Mesenchymal stem cell (in vitro differentiated cells and primary cell): Measurements from ENCODE around the gene ABLIM2.

Experiments used
- DNase-seq: peaks from one replicate; pipeline ENCODE4 v3.0.0-alpha.2; 2013
- H2AFZ ChIP-seq: one replicate; pipeline ENCODE4 v1.6.1; 2013; ENCODE audit warnings: low read depth, mild to moderate bottlenecking, control low read depth, inconsistent platforms, low read length, moderate library complexity
- H2AK5ac ChIP-seq: 2 replicates; pipeline ENCODE4 v1.6.1; 2013; ENCODE audit warnings: low read length, moderate library complexity, mild to moderate bottlenecking, inconsistent platforms; ENCODE audit not compliant: severe bottlenecking
- H2BK120ac ChIP-seq: one replicate; pipeline ENCODE4 v1.6.1; 2013; ENCODE audit warnings: low read depth, mild to moderate bottlenecking, inconsistent platforms, low read length, moderate library complexity
- H2BK12ac ChIP-seq, 2 experiments: one replicate each; pipeline ENCODE4 v1.6.1; 2013; ENCODE audit warnings: inconsistent platforms in 2 of 2, low read length in 2 of 2, mild to moderate bottlenecking in 2 of 2, moderate library complexity in 2 of 2, control low read depth in 1 of 2
- H2BK15ac ChIP-seq: one replicate; pipeline ENCODE4 v1.6.1; 2013; ENCODE audit warnings: mild to moderate bottlenecking, low read depth, inconsistent platforms; ENCODE audit not compliant: poor library complexity, severe bottlenecking
- H2BK5ac ChIP-seq: 2 replicates; pipeline ENCODE4 v1.6.1; 2013; ENCODE audit warnings: low read depth, mild to moderate bottlenecking, low read length, control low read depth, inconsistent platforms; ENCODE audit not compliant: poor library complexity, severe bottlenecking
- H3K14ac ChIP-seq, 2 experiments: one replicate each; pipeline ENCODE4 v1.6.1; 2013; ENCODE audit warnings: inconsistent platforms in 2 of 2, low read length in 2 of 2, control low read depth in 1 of 2, mild to moderate bottlenecking in 1 of 2, moderate library complexity in 1 of 2
- H3K18ac ChIP-seq, 2 experiments: one replicate each; pipeline ENCODE4 v1.6.1; 2013; ENCODE audit warnings: inconsistent platforms in 2 of 2, low read length in 2 of 2, control low read depth in 1 of 2, low read depth in 1 of 2, mild to moderate bottlenecking in 1 of 2
- H3K23ac ChIP-seq, 2 experiments: one replicate each; pipeline ENCODE4 v1.6.1; 2013; ENCODE audit warnings: inconsistent platforms in 2 of 2, low read length in 2 of 2, mild to moderate bottlenecking in 2 of 2, moderate library complexity in 2 of 2, control low read depth in 1 of 2
- H3K27ac ChIP-seq: 2 replicates; pipeline ENCODE4 v1.5.1; 2013; ENCODE audit warnings: mild to moderate bottlenecking, moderate library complexity, low read length, control low read depth, inconsistent platforms; ENCODE audit not compliant: poor library complexity, severe bottlenecking
- H3K27me3 ChIP-seq, 2 experiments: 2 replicates each; pipeline versions ENCODE4 v1.6.1 to v1.7.0; 2013; ENCODE audit warnings: low read length in 2 of 2, mild to moderate bottlenecking in 2 of 2, moderate library complexity in 2 of 2, control low read depth in 1 of 2, inconsistent platforms in 1 of 2; ENCODE audit not compliant: control insufficient read depth in 1 of 2, insufficient read depth in 1 of 2
- H3K36me3 ChIP-seq, 2 experiments: 2 replicates each; pipeline versions ENCODE4 v1.6.1 to v1.7.0; 2013; ENCODE audit warnings: low read length in 2 of 2, control low read depth in 1 of 2, inconsistent platforms in 1 of 2, low read depth in 1 of 2, mild to moderate bottlenecking in 1 of 2; ENCODE audit not compliant: insufficient read depth in 2 of 2, control insufficient read depth in 1 of 2
- H3K4ac ChIP-seq, 2 experiments: one replicate each; pipeline ENCODE4 v1.6.1; 2013; ENCODE audit warnings: inconsistent platforms in 2 of 2, low read length in 2 of 2, mild to moderate bottlenecking in 2 of 2, moderate library complexity in 2 of 2, control low read depth in 1 of 2, low read depth in 1 of 2
- H3K4me1 ChIP-seq: 2 replicates; pipeline ENCODE4 v1.6.1; 2013; ENCODE audit warnings: low read depth, low read length, control low read depth; ENCODE audit not compliant: control insufficient read depth, insufficient read depth
- H3K4me2 ChIP-seq: 2 replicates; pipeline ENCODE4 v1.6.1; 2013; ENCODE audit warnings: low read length, mild to moderate bottlenecking, inconsistent platforms; ENCODE audit not compliant: poor library complexity, severe bottlenecking
- H3K4me3 ChIP-seq, 2 experiments: 2 replicates each; pipeline versions ENCODE4 v1.5.1 to v1.7.0; 2013; ENCODE audit warnings: low read length in 2 of 2, mild to moderate bottlenecking in 2 of 2, control low read depth in 1 of 2, low read depth in 1 of 2; ENCODE audit not compliant: insufficient read depth in 1 of 2
- H3K79me1 ChIP-seq: replicated peaks from 2 replicates; pipeline ENCODE4 v1.6.1; 2013; ENCODE audit warnings: mild to moderate bottlenecking, control low read depth, low read length, inconsistent platforms; ENCODE audit not compliant: poor library complexity, severe bottlenecking
- H3K9ac ChIP-seq: 2 replicates; pipeline ENCODE4 v1.7.0; 2013; ENCODE audit warnings: mild to moderate bottlenecking, low read length, moderate library complexity
- H3K9me3 ChIP-seq: 2 replicates; pipeline ENCODE4 v1.7.0; 2013; ENCODE audit warnings: mild to moderate bottlenecking, low read length; ENCODE audit not compliant: control insufficient read depth
- H4K8ac ChIP-seq: one replicate; pipeline ENCODE4 v1.6.1; 2013; ENCODE audit warnings: inconsistent platforms, mild to moderate bottlenecking, low read length, moderate library complexity
- H4K91ac ChIP-seq: one replicate; pipeline ENCODE4 v1.6.1; 2013; ENCODE audit warnings: mild to moderate bottlenecking, low read length, inconsistent platforms
- WGBS: methylation state at CpG from one replicate; pipeline ENCODE4 v1.1.7; 2013; ENCODE audit warnings: mixed read lengths; 5-methylcytosine and 5-hydroxymethylcytosine counted together

Gene ABLIM2

GRCh38 chr4:7979652-7979968 is 179.0 kb downstream of the ABLIM2 start:
- Histone ChIP-seq H3K14ac (no peak overlapping the region), H2AK5ac (peak overlapping the region; percentile 59), H3K4me1 (peaks cover 12% of the 10 kb centered on the region), H4K8ac (no peak overlapping the region), H3K27ac (no peak overlapping the region), H3K9me3 (no peaks in the 10 kb centered on the region), H3K27me3 (peaks cover 0 to 2% of the 10 kb centered on the region in 2 experiments), H3K36me3 (peaks cover 0 to 3% of the 10 kb centered on the region in 2 experiments), H2AFZ (no peak overlapping the region), H3K9ac (no peak overlapping the region), H3K18ac (no peak overlapping the region), H3K23ac (no peak overlapping the region), H3K79me1 (no peaks in the 10 kb centered on the region), H2BK15ac (no peak overlapping the region), H2BK5ac (no peak overlapping the region), H3K4me2 (no peak overlapping the region), H3K4me3 (no peak overlapping the region), H4K91ac (peak overlapping the region; percentile 12), H2BK120ac (peak overlapping the region; percentile 9), H2BK12ac (peak overlapping the region; percentile 40 to 69), H3K4ac (peak overlapping the region in 1 of 2 experiments; percentile 25)
- WGBS = 65% methylated on average over 4 of the region's 4 CpGs
- no peak for DNase-seq

- DNase-seq = no peak
Observed at GRCh38 chr4:7978907-7979651, 179.5 kb downstream of the ABLIM2 start.

GRCh38 chr4:7978489-7978888 is 180.1 kb downstream of the ABLIM2 start:
- H2BK5ac ChIP-seq = no peak overlapping the region
- H3K4ac ChIP-seq = no peak overlapping the region
- no peak for DNase-seq
- H3K36me3 ChIP-seq = no peaks in the 10 kb centered on the region
- H2BK15ac ChIP-seq = peak overlapping the region; percentile 30
- no peaks in the 10 kb centered on the region for H3K9me3 ChIP-seq
- no peak overlapping the region for H2BK120ac ChIP-seq
- peak overlapping the region in 1 of 2 experiments; percentile 9 for H3K14ac ChIP-seq
- no peak overlapping the region for H3K4me2 ChIP-seq
- WGBS = 88% methylated on average over 5 of the region's 5 CpGs
- H3K9ac ChIP-seq = no peak overlapping the region
- peaks cover 13% of the 10 kb centered on the region for H3K4me1 ChIP-seq
- no peak overlapping the region for H3K4me3 ChIP-seq
- H4K8ac ChIP-seq = no peak overlapping the region
- no peak overlapping the region for H3K27ac ChIP-seq
- H3K18ac ChIP-seq = no peak overlapping the region
- no peak overlapping the region for H4K91ac ChIP-seq
- H3K27me3 ChIP-seq = peaks cover 0 to 2% of the 10 kb centered on the region in 2 experiments
- peak overlapping the region; percentile 8 for H2AK5ac ChIP-seq
- no peaks in the 10 kb centered on the region for H3K79me1 ChIP-seq
- H2AFZ ChIP-seq = no peak overlapping the region
- H2BK12ac ChIP-seq = peak overlapping the region; percentile 45 to 61
- no peak overlapping the region for H3K23ac ChIP-seq

More at GRCh38 chr4:7978907-7979651, 179.5 kb downstream of the ABLIM2 start:
- Histone ChIP-seq H3K4me3 (no peak overlapping the region), H3K18ac (peak overlapping the region in 1 of 2 experiments; percentile 25), H3K4me2 (no peak overlapping the region), H2AK5ac (peak overlapping the region; percentile 83), H3K23ac (no peak overlapping the region), H3K4me1 (peaks cover 8% of the 10 kb centered on the region), H3K27me3 (peaks cover 0 to 2% of the 10 kb centered on the region in 2 experiments), H4K8ac (peak overlapping the region; percentile 55), H3K9me3 (no peaks in the 10 kb centered on the region), H3K79me1 (no peaks in the 10 kb centered on the region), H3K14ac (peak overlapping the region in 1 of 2 experiments; percentile 9), H2BK15ac (no peak overlapping the region), H4K91ac (peak overlapping the region; percentile 78), H3K9ac (no peak overlapping the region), H2AFZ (no peak overlapping the region), H2BK120ac (no peak overlapping the region), H3K27ac (no peak overlapping the region), H3K36me3 (peaks cover 0 to under 1% of the 10 kb centered on the region in 2 experiments), H2BK12ac (peak overlapping the region; percentile 1 to 67), H3K4ac (no peak overlapping the region), H2BK5ac (no peak overlapping the region)
- whole genome bisulfite sequencing = 71% methylated on average over 15 of the region's 17 CpGs

GRCh38 chr4:7976634-7977033 is 182.0 kb downstream of the ABLIM2 start:
- no peak overlapping the region for H2BK12ac ChIP-seq
- no peaks in the 10 kb centered on the region for H3K27me3 ChIP-seq
- H3K23ac ChIP-seq = no peak overlapping the region
- H2AK5ac ChIP-seq = no peak overlapping the region
- H3K4me3 ChIP-seq = no peak overlapping the region
- 95% methylated on average over 5 of the region's 5 CpGs for WGBS
- H4K8ac ChIP-seq = no peak overlapping the region
- no peaks in the 10 kb centered on the region for H3K36me3 ChIP-seq
- H3K79me1 ChIP-seq = peaks cover 4% of the 10 kb centered on the region
- no peak for DNase-seq
- no peak overlapping the region for H3K14ac ChIP-seq
- peaks cover 28% of the 10 kb centered on the region for H3K4me1 ChIP-seq
- no peak overlapping the region for H3K27ac ChIP-seq
- H3K4ac ChIP-seq = no peak overlapping the region
- no peak overlapping the region for H2BK5ac ChIP-seq
- no peak overlapping the region for H2BK15ac ChIP-seq
- no peak overlapping the region for H3K9ac ChIP-seq
- no peak overlapping the region for H3K18ac ChIP-seq
- H4K91ac ChIP-seq = no peak overlapping the region
- H3K4me2 ChIP-seq = no peak overlapping the region
- no peak overlapping the region for H2AFZ ChIP-seq
- no peaks in the 10 kb centered on the region for H3K9me3 ChIP-seq
- H2BK120ac ChIP-seq = no peak overlapping the region
